ENCODE results near the gene NEXMIF.
"Not testable (repeated sequence)": the region's sequence is repeated elsewhere in the genome, so short reads cannot be mapped to it uniquely, and the experiment has no call there.

The NEXMIF gene

GRCh38 chrX:74797338-74797887 lies 127.8 kb downstream of the NEXMIF start:
- in situ Hi-C loops (cut with HindIII; ENCODE audit: low sequenced_read_pairs) = no loop called here

GRCh38 chrX:74788545-74789086 lies 136.6 kb downstream of the NEXMIF start:
- in situ Hi-C loops (cut with HindIII; ENCODE audit: low sequenced_read_pairs) = no loop called here

- in situ Hi-C loops (cut with HindIII; ENCODE audit: low sequenced_read_pairs) = no loop called here
Measured at GRCh38 chrX:74784629-74785028, 140.6 kb downstream of the NEXMIF start.

DNA sequence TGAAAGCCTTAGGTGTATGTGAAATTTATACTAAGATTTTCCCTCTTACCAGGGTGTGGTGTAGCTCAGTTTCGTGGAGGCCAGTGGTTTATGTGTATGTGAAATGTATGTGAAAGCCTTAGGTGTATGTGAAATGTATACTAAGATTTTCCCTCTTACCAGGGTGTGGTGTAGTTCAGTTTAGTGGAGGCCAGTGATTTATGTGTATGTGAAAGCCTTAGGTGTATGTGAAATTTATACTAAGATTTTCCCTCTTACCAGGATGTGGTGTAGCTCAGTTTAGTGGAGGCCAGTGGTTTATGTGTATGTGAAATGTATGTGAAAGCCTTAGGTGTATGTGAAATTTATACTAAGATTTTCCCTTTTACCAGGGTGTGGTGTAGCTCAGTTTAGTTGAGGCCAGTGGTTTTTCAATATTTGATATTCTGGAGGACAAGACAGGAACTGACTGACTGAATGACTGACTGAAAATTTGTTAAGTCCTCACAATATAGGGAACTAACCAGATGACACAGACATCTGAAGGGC lies 143.7 kb downstream of the NEXMIF start:
- in situ Hi-C loops (cut with HindIII; ENCODE audit: low sequenced_read_pairs) = no loop called here

DNA sequence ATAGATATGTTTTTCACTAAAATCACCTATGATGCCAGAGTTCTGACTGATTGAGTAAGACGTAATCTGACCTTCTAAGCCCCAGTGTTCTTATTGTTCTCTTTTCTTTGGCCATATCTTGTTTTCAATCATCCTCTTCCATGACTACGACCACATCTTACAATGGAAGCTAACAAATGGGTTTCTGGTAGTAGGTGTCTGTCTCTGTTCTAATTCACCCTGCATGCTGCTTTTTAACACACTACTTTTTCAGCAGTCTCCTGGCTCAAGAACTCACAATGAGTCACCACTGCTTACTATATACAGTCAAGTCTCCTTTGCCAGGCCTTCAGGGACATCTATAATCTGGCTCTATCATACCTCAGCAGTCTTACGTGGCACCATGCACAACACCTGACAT lies 146.1 kb downstream of the NEXMIF start:
- in situ Hi-C loops (cut with HindIII; ENCODE audit: low sequenced_read_pairs) = no loop called here

DNA sequence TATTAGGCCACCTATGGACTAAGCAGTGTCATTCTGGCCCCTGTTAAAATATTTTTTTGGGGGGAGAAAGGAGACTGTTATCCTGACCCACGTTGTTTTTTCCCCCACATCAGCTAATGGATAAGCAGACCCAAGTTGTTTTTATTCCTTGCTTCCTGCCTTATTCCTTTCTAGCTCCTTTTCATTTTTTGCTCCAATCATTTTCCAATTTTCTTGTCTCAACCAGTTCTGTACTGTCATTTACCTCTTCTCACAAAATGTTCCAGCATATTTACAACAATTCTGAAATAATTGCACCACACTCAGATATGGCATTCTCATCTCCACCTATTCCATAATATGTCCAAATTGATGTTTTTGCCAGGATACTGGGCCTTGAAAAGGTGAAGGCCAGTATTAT lies 150.3 kb downstream of the NEXMIF start:
- in situ Hi-C loops (cut with HindIII; ENCODE audit: low sequenced_read_pairs) = no loop called here

- in situ Hi-C loops (cut with HindIII; ENCODE audit: low sequenced_read_pairs) = no loop called here
Measured at GRCh38 chrX:74736450-74736849, 188.8 kb downstream of the NEXMIF start.

GRCh38 chrX:74705269-74705668 lies 220.0 kb downstream of the NEXMIF start:
- in situ Hi-C loops (cut with HindIII; ENCODE audit: low sequenced_read_pairs) = no loop called here

- in situ Hi-C loops (cut with HindIII; ENCODE audit: low sequenced_read_pairs) = not testable (repeated sequence)
Measured at GRCh38 chrX:74701343-74701742, 223.9 kb downstream of the NEXMIF start.

- in situ Hi-C loops (cut with HindIII; ENCODE audit: low sequenced_read_pairs) = no loop called here
Measured at GRCh38 chrX:74684466-74684865, 240.8 kb downstream of the NEXMIF start.

Measured in endothelial cell of hepatic sinusoid (primary cell).